ENCODE measurements around the gene SZT2. TPM values are rescaled to one million over a fixed set of nuclear protein-coding genes. Genes with fewer than 3 reads are reported as not detected.
"Not testable (repeated sequence)": the region's sequence is repeated elsewhere in the genome, so short reads cannot be mapped to it uniquely, and the experiment has no call there.

The SZT2 gene
- total RNA-seq, 2 experiments from 2014 or later, result 34.4 to 36.7 TPM

GRCh38 chr1:43377831-43378230, 11.9 kb upstream of the SZT2 start:
- CTCF ChIA-PET, result no interaction called here
- POLR2A ChIA-PET, result no interaction called here

- ChIA-PET CTCF (no interaction called here), POLR2A (no interaction called here)
Observed at GRCh38 chr1:43379476-43379875, 10.2 kb upstream of the SZT2 start.

- POLR2A ChIA-PET, result interaction anchor here (1.6 kb wide), 1 partner anchor 13 kb away, joined by 6 read pairs; the partner anchor contains the start of gene ELOVL1
Observed at GRCh38 chr1:43381612-43382011, 8.1 kb upstream of the SZT2 start.

DNA sequence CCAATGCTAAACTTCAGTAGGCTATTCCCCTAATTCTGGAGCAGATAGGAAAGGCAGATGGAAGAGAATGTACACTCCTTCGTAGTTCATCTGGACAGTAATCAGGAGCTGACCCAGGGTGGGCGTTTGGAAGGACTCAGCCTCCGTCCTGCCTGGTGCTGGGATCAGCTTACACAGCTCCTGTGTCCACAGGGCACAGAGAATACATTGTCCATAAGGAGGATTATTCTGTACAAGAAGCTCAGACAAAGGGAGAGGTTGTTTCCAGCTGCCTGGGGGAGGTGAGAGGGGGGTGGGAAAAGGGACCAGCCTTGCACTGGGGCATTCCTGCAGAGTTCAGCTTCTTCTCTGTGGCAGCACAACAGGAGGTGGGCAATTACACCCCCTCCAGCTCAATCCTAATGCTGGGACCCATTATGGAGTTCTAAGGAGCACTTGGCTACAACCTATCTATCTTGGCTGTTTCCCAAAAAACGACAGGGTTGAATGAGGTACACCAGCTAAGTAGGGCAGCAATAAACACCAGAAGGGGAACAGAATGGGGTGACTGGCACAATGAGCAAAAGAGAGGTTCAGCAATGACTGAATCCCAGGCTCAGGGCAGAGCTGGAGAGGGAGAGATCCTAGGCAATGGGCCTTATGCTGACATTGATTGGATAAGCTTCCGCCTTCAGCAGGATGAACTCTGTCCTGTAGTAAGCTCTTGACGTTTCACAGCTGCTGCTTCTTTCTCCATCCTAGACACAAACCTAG, 7.5 kb upstream of the SZT2 start:
- POLR2A ChIA-PET, result interaction anchor here (1.6 kb wide), 1 partner anchor 14 kb away, joined by 6 read pairs; the partner anchor contains the start of gene ELOVL1
- CTCF ChIA-PET, result no interaction called here

More at GRCh38 chr1:43381612-43382011, 8.1 kb upstream of the SZT2 start:
- CTCF ChIA-PET, result no interaction called here

DNA sequence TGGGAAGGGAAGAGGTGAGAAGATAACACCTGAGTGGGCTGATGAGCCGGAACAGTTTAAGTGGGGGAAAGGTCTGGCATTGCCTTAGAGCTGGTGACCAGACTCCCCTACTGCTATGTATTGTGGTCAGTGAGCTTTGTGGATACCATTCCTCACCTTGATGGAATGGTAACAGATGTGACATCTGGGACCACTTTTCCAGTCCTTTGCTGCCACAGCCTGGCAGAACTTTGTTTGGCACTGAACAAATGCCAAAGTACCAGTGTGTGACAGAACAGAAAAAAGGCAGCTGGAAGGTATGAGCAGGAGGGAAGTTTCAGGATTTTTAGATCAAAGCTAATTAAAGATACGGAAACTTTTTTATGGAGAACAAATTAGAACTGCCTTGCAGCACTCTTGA, 6.2 kb upstream of the SZT2 start:
- CTCF ChIA-PET, result no interaction called here
- POLR2A ChIA-PET, result no interaction called here

- ChIA-PET POLR2A (interaction anchor here (1.0 kb wide), 1 partner anchor 18 kb away, joined by 3 read pairs; no protein-coding TSS in a partner anchor), CTCF (interaction anchor here (1.3 kb wide), 1 partner anchor 160 kb away, joined by 3 read pairs; no protein-coding TSS in a partner anchor)
Observed at GRCh38 chr1:43386676-43387075, 3.0 kb upstream of the SZT2 start.

- CTCF ChIA-PET, result interaction anchor here (1.0 to 2.6 kb wide), 2 partner anchors 20 to 161 kb away, joined by 4 to 11 read pairs; partner anchors contain the start of gene ELOVL1
Observed at GRCh38 chr1:43387976-43388599, 1.6 kb upstream of the SZT2 start.

DNA sequence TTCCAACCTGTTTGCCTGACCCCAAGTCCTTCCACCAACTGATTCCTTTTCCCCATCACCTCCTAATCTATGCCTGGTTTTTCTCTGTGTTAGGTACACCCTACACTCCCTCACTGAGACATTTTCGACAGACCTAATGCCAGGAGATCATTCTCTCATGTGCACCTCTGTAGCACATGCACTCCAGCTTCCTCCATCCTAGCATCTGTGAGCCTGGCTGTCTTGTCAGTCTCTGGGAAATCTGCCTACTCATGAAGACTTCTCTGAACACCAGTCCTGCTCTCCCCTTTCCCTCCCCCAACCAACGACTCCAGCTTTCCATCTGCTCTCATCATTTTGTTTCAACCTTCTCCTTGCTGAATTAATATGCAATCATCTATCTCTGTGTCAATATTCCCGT, 1.1 kb upstream of the SZT2 start:
- POLR2A ChIA-PET, result interaction anchor here (0.9 kb wide), 1 partner anchor 21 kb away, joined by 3 read pairs; no protein-coding TSS in a partner anchor
- CTCF ChIA-PET, result interaction anchor here (1.0 to 2.6 kb wide), 2 partner anchors 21 to 162 kb away, joined by 4 to 11 read pairs; partner anchors contain the start of gene ELOVL1

More at GRCh38 chr1:43387976-43388599, 1.6 kb upstream of the SZT2 start:
- POLR2A ChIA-PET, result interaction anchor here (0.6 to 0.9 kb wide), 3 partner anchors 20 to 136 kb away, joined by 3 to 6 read pairs (median 4); partner anchors contain the start of gene ELOVL1

DNA sequence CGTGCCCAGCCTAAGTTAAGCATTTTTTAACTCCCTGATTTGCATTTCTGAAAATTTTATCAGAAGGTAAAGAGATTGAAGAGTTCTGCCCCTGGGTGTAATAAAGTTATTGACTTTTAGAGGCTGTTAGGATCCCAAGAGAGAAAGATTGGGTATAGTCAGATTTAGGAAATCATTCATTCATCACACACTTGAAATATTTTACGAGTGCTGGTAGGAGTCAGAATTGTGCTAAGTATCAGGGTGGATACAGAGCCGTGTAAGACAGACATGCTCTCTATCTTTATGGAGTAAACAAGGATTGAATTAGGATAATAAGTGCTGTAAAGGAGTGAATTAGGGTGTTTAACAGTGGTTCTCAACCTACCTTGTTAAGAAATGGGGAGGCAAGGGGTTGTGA, 3.0 kb downstream of the SZT2 start:
- ChIA-PET POLR2A (interaction anchor here (0.7 kb wide), 1 partner anchor 30 kb away, joined by 9 read pairs; no protein-coding TSS in a partner anchor), CTCF (no interaction called here)

- CTCF ChIA-PET, result no interaction called here
- POLR2A ChIA-PET, result no interaction called here
Observed at GRCh38 chr1:43395523-43395922, 5.8 kb downstream of the SZT2 start.

- ChIA-PET CTCF (no interaction called here), POLR2A (no interaction called here)
Observed at GRCh38 chr1:43396059-43396458, 6.4 kb downstream of the SZT2 start.

DNA sequence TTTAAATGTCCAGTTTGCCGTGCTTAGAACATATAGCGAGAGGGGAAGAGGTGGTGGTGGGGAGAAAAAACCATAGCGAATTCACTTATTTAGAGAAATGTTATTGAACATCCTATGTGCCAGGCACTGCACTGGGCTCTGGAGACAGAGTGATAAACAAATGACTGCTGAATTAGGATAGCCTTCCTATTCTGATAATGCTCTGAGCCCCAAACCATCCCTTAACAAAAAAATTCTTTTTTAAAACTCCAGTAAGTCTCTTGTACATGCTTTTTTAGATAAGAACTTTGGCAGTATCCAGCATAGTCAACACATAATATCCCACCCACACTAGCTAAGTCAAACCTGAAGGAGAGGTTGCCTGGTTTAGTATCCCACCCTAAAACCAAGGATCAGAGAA, 8.5 kb downstream of the SZT2 start:
- CTCF ChIA-PET, result interaction anchor here (2.9 kb wide), 1 partner anchor 171 kb away, joined by 9 read pairs; no protein-coding TSS in a partner anchor
- POLR2A ChIA-PET, result no interaction called here

DNA sequence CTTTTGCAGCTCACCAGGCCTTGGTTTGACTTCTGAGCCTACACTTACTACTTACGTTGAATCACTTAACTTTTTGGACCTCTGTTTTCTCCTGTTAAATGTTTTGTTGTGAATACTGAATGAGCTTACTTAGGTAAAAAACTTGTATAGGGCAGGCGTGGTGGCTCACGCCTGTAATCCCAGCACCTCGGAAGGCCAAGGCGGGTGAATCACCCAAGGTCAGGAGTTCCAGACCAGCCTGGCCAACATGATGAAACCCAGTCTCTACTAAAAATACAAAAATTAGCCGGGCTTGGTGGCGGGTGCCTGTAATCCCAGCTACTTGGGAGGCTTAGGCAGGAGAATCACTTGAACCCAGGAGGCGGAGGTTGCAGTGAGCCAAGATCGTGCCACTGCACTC, 10.7 kb downstream of the SZT2 start:
- POLR2A ChIA-PET, result not testable (repeated sequence)
- CTCF ChIA-PET, result interaction anchor here (2.9 kb wide), 1 partner anchor 173 kb away, joined by 9 read pairs; no protein-coding TSS in a partner anchor

DNA sequence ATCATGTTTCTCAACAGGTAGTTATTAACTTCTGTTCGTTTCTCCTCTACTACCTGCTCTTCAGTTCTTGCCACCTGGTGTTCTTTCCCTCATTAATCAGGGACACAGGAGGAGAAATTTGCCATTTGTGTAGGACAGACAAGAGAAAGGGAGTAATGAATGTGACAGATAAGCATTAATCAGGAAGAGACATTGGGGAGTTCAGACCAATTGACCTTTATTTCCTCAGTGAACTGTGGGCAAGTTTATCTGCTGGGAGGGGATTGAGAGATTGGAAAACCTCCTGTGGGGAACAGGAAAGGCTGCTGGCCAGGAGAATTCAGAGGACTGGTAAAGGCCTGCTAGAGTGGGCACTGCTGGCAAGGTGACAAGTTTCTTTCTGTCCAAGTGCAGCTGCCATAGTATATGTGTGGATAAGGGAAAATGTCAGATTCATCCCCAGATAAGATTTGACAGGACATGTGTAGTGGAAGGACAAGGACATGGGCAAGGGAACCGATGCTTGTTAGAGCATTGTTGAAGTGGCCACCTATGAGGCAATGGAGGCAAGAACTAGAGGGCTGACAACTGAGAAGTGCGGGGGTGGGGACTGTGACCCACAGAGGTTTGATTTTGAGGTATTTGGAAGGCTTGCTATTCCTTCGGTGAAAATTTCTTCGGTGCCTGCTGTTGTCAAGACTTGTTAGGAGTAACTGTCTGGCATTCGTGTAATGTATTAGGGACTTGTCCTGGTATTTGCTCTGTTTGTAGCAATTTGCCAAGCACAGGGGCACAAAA, 12.6 kb downstream of the SZT2 start:
- POLR2A ChIA-PET, result no interaction called here
- CTCF ChIA-PET, result no interaction called here

- ChIA-PET POLR2A (no interaction called here), CTCF (no interaction called here)
Observed at GRCh38 chr1:43404353-43404752, 14.7 kb downstream of the SZT2 start.

DNA sequence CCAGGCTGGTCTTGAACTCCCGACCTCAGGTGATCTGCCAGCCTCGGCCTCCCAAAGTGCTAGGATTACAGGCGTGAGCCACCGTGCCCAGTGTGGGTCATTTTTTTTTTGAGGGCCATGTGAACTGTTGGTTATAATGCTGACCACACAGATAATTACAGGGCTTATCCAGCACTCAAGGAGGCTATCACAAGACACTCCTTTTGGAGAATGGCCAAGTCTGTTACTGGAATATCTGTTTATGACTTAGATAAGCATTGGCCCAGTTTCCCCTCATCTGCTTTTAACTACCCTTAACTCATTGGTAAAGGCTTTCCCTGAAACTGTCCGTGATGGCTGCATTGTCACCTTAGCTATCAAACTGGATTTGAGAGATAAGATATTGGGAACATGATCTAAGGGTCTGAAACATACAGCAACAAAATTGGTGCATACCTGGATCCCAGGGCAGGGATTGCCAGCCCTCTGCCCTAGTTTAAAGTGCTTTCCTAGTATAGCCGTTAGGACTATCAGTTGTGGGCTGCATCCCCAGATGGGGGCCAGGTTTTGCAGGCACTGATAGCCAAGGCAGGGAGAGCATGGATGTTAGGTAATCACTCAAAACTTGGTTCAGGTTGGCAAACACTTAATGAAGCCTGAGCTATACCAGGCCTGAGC, 15.6 kb downstream of the SZT2 start:
- POLR2A ChIA-PET, result no interaction called here
- CTCF ChIA-PET, result no interaction called here

DNA sequence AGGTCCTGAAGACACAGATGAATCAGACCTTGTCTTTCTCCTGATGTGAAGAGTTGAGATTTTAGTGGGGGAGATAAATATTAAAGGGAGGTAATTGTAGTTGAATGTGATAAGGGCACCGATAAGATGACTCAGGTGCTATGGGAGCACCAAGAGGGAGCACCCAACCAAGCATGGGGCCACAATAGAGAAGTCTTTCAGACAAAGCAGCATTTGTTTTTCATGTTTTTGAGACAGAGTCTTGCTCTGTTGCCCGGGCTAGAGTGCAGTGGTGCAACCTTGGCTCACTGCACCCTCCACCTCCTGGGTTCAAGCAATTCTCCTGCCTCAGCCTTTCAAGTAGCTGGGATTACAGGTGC, 16.2 kb downstream of the SZT2 start:
- ChIA-PET CTCF (interaction anchor here (1.3 kb wide), 1 partner anchor 9 kb away, joined by 3 read pairs; no protein-coding TSS in a partner anchor), POLR2A (interaction anchor here (0.8 kb wide), 1 partner anchor 48 kb away, joined by 3 read pairs; no protein-coding TSS in a partner anchor)

DNA sequence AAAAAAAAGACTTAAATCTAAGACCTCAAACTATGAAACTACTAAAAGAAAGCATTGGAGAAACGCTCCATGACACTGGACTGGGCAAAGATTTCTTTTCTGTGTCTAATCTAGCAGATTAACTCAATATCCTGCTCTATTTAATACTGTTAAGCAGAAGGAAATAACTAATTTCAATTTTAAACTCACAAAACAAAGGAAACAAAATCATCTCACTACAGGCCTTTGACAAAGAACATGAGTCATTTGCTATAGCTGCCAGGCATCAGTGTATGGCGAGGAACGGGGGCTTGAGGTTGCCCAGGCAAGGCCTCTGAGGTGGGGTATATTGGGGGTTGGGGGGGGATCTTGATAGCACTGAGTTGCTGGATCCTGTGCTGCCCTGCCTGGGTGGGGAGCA, 20.9 kb downstream of the SZT2 start:
- CTCF ChIA-PET, result no interaction called here
- POLR2A ChIA-PET, result no interaction called here

DNA sequence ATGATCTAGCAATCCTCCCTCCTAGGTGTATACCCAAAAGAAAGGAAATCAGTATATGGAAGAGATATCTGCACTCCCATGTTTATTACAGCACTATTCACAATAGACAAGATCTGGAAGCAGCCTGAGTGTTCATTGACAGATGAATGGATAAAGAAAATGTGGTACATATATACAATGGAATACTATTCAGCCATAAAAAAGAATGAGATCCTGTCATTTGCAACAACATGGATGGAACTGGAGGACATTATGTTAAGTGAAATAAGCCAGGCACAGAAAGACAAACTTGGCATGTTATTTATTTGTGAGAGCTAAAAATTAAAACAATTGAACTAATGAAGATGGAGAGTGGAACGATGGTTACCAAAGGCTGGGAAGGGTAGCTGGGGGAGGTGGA, 23.7 kb downstream of the SZT2 start:
- POLR2A ChIA-PET, result not testable (repeated sequence)

More for the DNA sequence above, 23.7 kb downstream of the SZT2 start:
- CTCF ChIA-PET, result interaction anchor here (0.9 to 1.3 kb wide), 2 partner anchors 74 to 186 kb away, joined by 3 to 5 read pairs; no protein-coding TSS in a partner anchor
